ENCODE data around the gene ZNF613.

- TF ChIP-seq ISL1 (CRISPR knock-in tag; IDR thresholded peaks at IDR 0.05), result no peak
- TF ChIP-seq ZC3H10 (CRISPR knock-in tag; IDR thresholded peaks at IDR 0.05), result no peak
- peak; percentile 86 for TF ChIP-seq ZFP30 (CRISPR knock-in tag; IDR thresholded peaks at IDR 0.05)
- TF ChIP-seq SNAI2 (CRISPR knock-in tag; IDR thresholded peaks at IDR 0.05), result no peak
- no peak for TF ChIP-seq RARB (CRISPR knock-in tag; IDR thresholded peaks at IDR 0.05)
- TF ChIP-seq ARNTL (CRISPR knock-in tag; IDR thresholded peaks at IDR 0.05; ENCODE audit: borderline replicate concordance, low read depth), result no peak
- no peak for TF ChIP-seq ZFP3 (CRISPR knock-in tag; IDR thresholded peaks at IDR 0.05)
Measured at GRCh38 chr19:51889934-51890333, 37.3 kb upstream of the ZNF613 start.
